Stimulated activated CD4-positive, alpha-beta T cell treated with anti-CD3 and anti-CD28 coated beads, Interleukin-2, amount 100 ng/mL, for 48 hours (primary cell): Measurements from ENCODE around the gene SCAMP2.
"Not testable (repeated sequence)": the region's sequence is repeated elsewhere in the genome, so short reads cannot be mapped to it uniquely, and the experiment has no call there.

Experiments
- DNase-seq, 2 donors: peaks; one replicate each; pipeline ENCODE4 v3.0.0-alpha.2; 2020

The SCAMP2 gene

GRCh38 chr15:74889883-74890664 lies 16.9 kb upstream of the SCAMP2 start, which contains the start of gene MPI:
Gene MPI (plus strand): TSS chr15:74890042. CDS start chr15:74890074, 32 bp downstream.
- DNase-seq, result peak; percentile 81 to 87

DNA sequence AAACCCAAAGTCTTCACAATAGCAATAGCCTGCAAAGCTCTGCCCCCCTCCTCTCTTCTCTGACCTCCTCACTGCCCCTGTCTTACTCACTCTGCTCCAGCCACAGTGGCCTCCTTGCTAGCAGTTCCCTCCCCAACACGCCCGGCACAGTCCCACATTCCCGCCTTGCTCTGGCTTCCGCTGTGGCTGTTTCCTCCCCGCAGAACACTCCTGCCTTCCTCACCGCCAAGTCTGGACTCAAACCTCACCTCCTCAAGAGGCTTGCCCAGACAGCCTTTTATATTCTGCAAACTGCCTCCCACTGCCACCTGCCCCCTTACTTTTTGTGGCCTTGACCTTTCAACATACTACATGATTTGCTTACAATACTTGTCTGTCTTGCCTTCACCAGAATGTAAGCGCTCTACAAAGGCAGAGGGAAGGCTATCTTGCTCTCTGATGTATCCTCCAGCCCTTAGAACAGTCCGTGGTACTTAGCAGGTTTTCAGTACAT lies 16.3 kb upstream of the SCAMP2 start:
- no peak for DNase-seq

GRCh38 chr15:74888716-74889115 lies 15.6 kb upstream of the SCAMP2 start:
- no peak for DNase-seq

GRCh38 chr15:74887537-74888193 lies 14.5 kb upstream of the SCAMP2 start:
- DNase-seq, result not testable (repeated sequence)

- no peak for DNase-seq
These were observed 12.3 kb upstream of the SCAMP2 start for GRCh38 chr15:74885461-74885860.

- DNase-seq, result no peak
These were observed 11.5 kb upstream of the SCAMP2 start for GRCh38 chr15:74884428-74885223.

DNA sequence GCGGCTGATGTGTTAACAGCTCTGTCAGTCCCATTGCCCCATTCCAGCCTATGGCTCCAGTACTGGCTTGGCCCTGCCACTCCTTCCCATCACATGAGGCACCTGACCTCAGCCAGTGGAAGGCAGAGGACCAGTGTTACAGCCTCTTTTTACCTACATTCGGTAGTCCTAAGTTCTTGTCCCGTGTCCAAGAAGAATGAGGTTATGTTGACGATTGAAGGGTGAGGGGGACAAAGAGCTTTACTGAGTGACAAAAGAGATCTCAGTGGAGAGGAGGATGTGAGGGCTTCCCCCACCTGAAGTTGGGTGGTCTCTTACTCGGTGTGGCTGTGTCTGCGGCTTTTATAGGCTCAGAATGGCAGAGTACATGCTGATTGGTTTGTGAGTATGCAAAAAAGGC lies 9.4 kb upstream of the SCAMP2 start:
- no peak for DNase-seq

DNA sequence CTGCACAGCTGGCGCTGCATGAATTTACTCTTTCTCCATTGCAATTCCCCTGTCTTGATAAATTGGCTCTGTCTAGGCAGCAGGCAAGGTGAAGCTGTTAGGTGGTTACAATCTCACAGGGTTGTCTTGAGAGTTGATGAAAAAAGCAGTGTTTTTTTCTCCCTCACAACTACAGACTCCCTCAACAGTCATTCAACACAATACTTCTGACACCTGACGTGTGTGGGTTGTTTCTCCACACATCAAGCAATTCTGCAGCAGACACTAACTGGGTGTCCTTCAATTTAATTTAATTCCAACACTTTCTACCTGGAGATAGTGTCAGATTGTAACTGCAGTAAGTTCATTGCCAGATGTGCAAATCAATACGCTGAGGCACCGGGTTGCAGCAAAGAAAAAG lies 5.1 kb upstream of the SCAMP2 start:
- DNase-seq, result no peak

DNA sequence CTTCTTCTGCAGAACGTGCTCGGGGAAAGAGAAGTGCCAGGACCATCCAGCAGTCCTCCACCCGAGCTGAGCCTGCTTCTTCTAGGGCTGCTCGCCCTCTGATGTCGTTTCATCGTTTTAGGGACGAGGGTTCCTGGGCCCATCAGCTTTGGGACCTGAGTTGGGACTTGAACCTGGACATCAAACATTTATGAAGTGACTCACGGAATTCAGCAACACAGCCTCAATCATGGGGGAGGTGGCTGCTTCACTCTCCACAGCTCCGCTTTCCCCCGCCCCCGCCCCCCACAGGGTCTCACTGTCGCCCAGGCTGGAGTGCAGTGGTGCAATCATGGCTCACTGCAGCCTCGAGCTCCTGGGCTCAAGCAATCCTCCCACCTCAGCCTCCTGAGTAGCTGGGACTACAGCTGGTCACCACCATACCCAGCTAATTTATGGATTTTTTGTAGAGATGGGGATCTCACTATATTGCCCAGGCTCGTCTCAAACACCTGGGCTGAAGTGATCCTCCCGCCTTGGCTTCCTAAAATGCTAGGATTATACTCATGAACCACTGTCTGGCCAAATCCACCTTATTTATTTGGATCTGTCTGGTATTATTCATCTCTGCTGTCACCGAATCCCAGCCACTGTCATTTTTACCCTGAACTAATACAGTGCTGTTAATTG lies 725 bp upstream of the SCAMP2 start:
- peak in 1 of 2 donors; percentile 23 for DNase-seq

GRCh38 chr15:74872702-74873035 lies 496 bp downstream of the SCAMP2 start:
- no peak for DNase-seq

- DNase-seq, result no peak
These were observed 2.5 kb downstream of the SCAMP2 start for GRCh38 chr15:74870436-74871215.

DNA sequence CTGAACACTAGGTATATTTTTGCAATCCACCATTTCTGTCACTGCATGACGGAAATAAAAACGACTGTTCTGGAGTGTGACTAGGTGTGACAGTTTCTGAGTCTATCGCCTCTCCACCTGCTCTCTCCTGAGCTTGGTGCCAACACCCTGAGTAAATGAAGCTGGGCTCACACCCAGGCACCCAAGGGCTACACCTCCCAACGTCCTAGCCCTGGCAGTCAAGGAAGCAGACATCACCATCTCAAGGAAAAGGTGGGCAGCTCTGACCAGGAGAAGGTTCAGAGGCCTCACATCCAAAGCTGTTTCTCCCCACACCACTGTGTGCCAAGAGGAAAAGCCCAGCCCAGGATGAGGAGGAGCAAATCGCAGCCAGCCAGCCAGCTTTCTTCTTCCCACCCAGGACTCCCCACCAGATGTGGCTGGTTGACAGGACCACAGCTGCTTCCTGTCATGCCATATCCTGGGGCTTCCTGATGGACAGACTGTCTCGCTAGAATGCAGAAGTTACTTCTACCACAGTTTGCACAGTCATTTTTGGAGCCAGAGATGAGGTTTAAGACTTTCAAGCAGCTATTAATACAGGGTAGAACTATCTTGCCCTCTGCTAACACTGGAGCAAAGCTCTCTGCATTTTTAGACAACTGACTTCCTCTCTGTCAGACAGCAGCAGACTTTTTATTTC lies 3.3 kb downstream of the SCAMP2 start:
- DNase-seq, result peak in 1 of 2 donors; percentile 18

- no peak for DNase-seq
These were observed 3.8 kb downstream of the SCAMP2 start for GRCh38 chr15:74869372-74869725.

GRCh38 chr15:74868059-74868458 lies 5.1 kb downstream of the SCAMP2 start:
- DNase-seq, result no peak

DNA sequence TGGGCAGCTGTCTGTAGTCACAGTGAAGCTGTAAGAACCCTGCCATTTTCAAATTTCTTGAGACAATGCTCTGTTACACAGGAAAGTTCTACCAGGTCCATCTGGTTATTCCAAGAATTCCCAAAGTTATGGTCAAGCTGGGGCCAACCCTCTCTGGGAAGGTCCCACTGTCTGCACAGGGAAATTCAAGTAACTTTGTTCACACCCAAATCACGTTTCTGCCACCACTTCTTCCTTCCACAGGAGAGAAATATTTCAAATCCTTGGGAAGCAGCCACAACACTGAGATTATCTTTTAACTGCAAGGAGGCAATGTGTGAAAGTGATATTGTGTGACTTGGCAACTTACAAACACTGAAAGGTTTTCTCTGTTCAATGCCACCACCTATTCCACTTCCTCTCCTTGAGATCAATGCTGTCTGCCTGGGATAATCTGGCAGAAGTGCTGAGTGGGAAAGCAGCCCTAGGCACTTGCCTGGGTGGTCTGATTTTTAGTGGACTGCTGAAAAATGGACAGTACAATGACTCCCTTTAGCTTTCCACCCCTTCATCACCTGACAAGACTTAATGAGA lies 5.6 kb downstream of the SCAMP2 start:
- no peak for DNase-seq

DNA sequence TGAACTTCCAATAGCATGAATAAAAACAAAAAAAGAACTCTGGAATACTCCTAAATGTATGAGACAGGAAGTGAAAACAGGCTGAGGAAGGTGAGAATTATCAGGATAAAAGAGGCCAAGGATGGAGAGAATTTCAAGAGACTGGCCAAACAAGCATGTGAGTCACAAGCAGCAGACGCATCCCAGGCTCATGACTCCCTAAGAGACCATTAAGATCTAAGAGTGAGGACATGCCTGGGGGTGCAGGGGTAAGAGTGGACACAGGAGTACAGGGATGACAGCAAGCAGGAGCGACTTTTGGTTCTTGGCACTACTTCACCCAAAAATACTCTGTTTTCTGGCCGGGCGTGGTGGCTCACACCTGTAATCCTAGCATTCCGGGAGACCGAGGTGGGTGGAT lies 7.1 kb downstream of the SCAMP2 start:
- no peak for DNase-seq

DNA sequence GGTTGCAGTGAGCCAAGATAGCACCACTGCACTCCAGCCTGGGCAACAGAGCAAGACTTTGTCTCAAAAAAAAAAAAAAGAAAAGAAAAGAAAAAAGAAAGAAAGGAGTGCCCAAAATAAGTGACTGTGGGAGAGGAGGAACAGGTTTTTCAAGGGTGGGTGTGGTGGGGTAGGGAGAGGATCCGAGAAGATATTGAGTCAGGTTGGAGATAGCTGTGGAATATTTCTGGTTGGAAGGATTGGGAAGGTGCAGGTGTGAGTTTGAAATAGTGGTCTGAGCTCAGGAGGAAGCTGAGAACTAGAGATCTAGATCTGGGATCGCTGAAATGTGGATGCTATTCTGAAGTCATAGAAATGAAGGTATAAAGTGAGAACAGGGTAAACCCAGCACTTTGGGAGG lies 7.8 kb downstream of the SCAMP2 start:
- DNase-seq, result no peak

- no peak for DNase-seq
These were observed 8.9 kb downstream of the SCAMP2 start for GRCh38 chr15:74864296-74864695.

- DNase-seq, result no peak
These were observed 9.7 kb downstream of the SCAMP2 start for GRCh38 chr15:74863239-74864056.

GRCh38 chr15:74858369-74858740 lies 14.8 kb downstream of the SCAMP2 start:
- no peak for DNase-seq
